ENCODE data around the gene CD40. TPM values are rescaled to one million over a fixed set of nuclear protein-coding genes. Genes with fewer than 3 reads are reported as not detected.

The CD40 gene
- total RNA-seq, 1 experiment from 2014 or later = 4.7 TPM

DNA sequence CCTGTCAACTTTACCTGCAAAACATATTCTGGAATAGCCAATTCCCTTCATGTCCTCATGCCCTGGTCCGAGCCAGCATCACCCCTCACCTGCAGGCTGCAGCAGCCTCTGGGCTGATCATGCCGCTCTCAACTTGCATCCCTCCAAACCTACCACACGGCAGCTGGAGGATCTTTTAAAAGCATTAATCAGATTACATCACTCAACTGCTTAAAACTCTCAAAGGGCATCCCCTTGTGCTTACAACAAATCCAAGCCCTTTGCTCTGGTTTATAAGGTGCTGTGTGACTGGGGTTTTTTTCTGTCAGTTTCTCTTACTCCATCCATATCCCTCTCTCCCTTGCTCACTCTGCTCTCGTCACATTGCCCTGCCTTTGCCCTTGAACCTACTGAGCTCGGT is 24.0 kb downstream of the CD40 start:
- no peak for DNase-seq (ENCODE audit: extremely low read depth, low read depth)

- DNase-seq (ENCODE audit: extremely low read depth, low read depth) = no peak
Measured at GRCh38 chr20:46144432-46145025, 26.4 kb downstream of the CD40 start.

DNA sequence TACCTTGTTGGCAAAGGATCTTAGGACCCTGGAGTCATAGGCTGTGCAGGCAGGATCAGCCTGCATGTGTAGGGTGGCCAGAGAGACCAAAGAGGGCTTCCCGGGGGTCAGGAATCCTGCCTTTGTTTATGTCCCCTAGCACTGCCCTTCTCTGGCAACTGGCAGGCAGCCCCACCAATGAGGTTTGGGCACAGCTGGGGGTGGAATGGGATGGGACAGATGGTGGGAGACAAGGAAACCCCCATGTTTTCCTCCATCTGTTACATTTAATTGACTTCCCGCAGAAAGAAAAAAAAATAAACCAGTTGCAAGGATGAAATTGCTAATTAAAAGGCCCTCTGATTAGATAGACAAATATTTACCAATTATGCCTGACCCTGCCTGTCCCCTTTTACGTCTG is 27.6 kb downstream of the CD40 start:
- no peak for DNase-seq (ENCODE audit: extremely low read depth, low read depth)

DNA sequence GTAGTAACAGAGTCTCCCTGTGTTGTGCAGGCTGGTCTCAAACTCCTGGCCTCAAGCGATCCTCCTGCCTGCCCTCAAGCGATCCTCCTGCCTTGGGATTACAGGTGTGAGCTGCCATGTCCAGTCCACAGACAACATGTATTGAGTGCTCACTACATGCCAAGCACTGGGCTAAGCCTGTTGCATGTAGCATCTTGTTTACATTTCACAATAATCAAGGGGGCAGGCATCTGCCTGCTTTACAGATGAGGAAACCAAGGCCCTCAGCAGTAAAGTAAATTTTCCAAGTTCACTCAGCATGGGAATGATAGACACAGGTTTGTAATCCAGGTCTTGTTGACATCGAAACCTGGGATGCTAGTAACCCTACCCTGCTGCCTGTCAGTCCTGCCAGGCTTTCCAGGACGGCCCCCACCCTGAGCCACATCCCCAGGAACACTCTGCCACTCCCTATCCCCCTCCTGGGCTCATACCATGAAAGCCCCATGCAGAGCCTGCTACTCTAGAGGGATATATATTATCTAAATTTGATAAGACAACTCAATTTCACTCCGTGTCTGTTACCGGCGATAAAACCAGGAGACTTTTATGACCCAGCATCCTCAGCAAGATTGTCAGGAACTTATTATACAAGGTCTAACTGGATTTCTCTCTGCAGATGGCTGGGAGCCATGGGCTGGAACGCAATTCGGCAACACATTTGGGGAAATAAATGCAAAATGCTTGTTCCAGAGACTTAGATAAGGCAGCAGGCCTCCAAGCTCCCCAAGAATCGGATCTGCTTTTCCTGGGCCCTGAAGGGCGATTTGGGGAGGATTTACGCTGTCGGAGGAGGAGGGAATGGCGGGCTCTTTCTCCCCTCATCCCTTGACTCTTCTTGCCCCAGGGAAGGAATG is 30.4 kb downstream of the CD40 start:
- no peak for DNase-seq (ENCODE audit: extremely low read depth, low read depth)

DNA sequence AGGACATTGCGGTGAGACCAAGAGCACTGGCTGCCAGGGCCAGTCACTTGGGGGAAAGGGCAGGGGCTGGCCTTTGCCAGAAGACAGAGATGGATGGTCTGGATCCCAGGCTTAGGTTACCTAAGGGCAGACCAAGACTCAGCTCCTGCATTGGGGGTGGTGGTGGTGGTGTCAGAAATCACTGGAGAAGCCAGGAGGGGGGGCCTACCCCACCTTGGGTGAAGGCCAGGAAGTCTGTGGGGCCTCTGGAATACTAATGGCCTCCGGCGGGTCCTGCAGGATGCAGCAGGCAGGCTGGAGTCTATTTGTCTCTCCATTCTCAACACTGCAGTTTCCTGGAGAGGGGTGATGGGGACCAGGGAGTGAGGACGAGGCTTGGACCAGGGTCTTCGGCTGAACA is 32.8 kb downstream of the CD40 start:
- no peak for DNase-seq (ENCODE audit: extremely low read depth, low read depth)

- DNase-seq (ENCODE audit: extremely low read depth, low read depth) = no peak
Measured at GRCh38 chr20:46151936-46152335, 33.8 kb downstream of the CD40 start.

DNA sequence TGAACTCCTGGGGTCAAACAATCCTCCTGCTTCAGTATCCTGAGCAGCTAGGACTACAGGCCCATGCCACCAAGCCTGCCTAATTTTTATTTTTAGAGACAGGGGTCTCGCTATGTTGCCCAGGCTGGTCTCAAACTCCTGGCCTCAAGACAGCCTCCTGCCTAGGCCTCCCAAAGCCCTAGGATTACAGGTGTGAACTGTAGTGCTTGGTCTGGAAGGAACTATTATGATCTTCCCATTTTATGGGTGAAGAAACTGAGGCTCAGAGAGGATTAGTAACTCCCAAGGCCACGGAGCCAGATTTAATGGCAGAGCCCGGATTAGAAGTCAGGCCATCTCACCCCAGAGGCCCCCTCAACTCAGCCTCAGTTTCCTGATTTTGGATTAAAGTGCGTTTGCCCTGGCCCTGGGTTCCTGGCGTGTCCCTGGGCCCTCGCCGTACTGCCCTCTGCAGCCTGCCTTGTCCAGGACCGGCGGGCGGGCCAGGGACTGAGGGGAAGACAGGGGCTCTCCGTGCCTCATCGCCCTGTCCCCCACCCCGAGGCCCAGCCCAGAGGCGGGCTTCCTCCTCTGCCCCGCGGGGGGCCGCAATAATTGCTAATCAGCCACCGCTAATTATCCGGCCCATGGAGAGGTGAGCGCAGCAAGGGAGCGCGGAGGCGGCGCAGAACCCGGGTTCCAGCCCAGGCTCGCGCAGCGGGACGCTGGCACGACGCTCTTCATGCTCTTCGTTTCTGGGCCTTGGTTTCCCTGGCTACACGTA is 34.9 kb downstream of the CD40 start:
- no peak for DNase-seq (ENCODE audit: extremely low read depth, low read depth)

GRCh38 chr20:46154305-46154704 is 36.2 kb downstream of the CD40 start:
- DNase-seq (ENCODE audit: extremely low read depth, low read depth) = no peak

DNA sequence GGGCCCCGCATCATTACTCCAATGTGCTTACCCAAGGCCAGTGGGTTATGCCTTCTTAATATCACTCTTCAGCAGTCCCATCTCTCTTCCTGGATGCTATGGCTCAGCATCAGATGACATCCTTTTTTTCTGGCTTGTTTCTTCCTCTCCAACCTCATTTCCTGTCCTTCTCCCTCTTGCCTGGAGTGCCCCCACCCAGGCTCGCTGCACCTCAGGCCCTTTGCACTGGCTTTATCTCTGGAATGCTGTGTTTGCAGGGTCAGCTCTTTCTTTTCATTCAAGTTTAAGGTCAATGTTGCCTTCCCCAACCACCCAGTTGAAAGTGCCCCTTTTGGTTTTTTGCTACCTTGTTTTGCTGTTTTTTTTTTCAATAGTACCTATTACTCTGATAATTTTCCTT is 36.7 kb downstream of the CD40 start:
- no peak for DNase-seq (ENCODE audit: extremely low read depth, low read depth)

DNA sequence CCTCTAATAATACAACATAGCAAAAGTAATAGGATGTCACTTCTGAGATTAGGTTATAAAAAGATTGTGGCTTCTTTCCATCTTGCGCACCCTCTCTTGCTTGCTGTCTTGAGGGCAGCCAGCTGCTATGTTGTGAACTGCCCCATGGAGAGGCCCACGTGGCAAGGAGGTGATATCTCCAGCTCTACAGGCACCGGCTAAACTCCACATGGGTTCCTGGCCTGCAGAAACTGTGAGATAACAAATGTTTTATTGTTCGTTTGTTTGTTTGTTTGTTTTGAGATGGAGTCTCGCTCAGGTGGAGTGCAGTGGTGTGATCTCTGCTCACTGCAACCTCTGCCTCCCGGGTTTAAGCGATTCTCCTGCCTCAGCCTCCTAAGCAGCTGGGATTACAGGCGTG is 38.0 kb downstream of the CD40 start:
- no peak for DNase-seq (ENCODE audit: extremely low read depth, low read depth)

DNA sequence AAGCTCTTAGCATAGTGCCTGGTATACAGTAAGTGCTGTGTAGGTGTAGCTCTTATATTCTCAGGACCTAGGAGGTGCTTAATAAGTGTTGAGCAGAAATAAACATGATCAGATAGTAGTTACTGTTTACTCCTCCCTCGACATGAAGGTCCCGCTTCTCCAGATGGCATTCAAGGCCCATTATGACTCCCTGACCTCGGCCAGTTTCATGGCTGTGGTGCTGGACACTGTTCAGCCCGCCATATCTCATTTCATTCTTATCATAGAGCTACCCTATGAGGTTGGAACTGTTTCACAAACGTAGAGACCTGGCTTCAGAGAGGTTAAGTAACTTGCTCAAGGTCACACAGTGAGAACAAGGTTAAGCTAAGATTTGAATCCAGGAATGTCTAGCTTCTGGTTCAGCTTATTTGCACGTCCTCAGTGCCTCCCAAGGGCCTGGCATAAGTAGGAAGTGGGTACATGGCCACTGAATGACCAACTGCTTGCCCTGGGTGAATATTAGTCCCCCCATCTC is 39.0 kb downstream of the CD40 start:
- DNase-seq (ENCODE audit: extremely low read depth, low read depth) = no peak

DNA sequence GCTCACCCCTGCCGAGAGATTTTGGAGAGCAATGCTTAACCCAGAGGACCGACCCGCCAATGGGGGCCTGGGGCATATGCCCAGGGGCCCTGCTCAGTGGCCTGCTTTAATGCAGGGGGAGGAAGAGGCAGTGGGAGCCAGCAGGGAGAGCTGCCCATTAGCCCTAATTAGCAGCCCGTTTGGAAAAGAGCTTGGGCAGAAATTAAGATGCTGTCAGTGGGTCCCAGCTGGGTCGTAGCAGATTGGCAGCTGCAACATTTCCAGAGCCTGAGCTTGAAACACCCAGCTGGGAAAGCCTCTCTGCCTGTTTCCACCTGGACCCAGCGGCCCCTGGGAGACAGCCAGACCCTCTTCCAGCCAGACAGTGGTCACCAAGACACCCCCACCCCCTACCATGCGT is 39.5 kb downstream of the CD40 start:
- DNase-seq (ENCODE audit: extremely low read depth, low read depth) = no peak

- DNase-seq (ENCODE audit: extremely low read depth, low read depth) = no peak
Measured at GRCh38 chr20:46158476-46158987, 40.4 kb downstream of the CD40 start.

GRCh38 chr20:46159101-46159897 is 41.2 kb downstream of the CD40 start:
- DNase-seq (ENCODE audit: extremely low read depth, low read depth) = no peak

GRCh38 chr20:46160661-46161060 is 42.5 kb downstream of the CD40 start:
- no peak for DNase-seq (ENCODE audit: extremely low read depth, low read depth)

GRCh38 chr20:46161921-46162320 is 43.8 kb downstream of the CD40 start:
- no peak for DNase-seq (ENCODE audit: extremely low read depth, low read depth)

GRCh38 chr20:46164254-46164653 is 46.1 kb downstream of the CD40 start:
- DNase-seq (ENCODE audit: extremely low read depth, low read depth) = no peak

- no peak for DNase-seq (ENCODE audit: extremely low read depth, low read depth)
Measured at GRCh38 chr20:46167080-46167479, 49.0 kb downstream of the CD40 start.

GRCh38 chr20:46168438-46168837 is 50.3 kb downstream of the CD40 start:
- DNase-seq (ENCODE audit: extremely low read depth, low read depth) = no peak

Data from NCI-H460 (cell line).